IMR-90 (cell line): Measurements from ENCODE around the gene CLMP. TPM values are rescaled to one million over a fixed set of nuclear protein-coding genes. Genes with fewer than 3 reads are reported as not detected.

Source experiments
- ATAC-seq: fragments of 200-7000 bp; cut with Tn5 transposase; 2 replicates; pipeline ENCODE4 v1.9.1; 2020; ENCODE audit warnings: low read depth, mild to moderate bottlenecking, moderate library complexity
- BruUV-seq: library from RNA; stranded (reverse); fragments of 400-500 nt; replicated peaks from 2 replicates; lab custom pipeline; 2021; lab: Mats Ljungman, UMichigan
- CTCF ChIA-PET: fragments of 300-600 bp; formaldehyde crosslinking; extraction: SDS; loops from one replicate; lab custom pipeline; 2021; ENCODE audit warnings: antibody characterized with exemption; lab: Yijun Ruan, JAX
- POLR2A ChIA-PET: fragments of 300-600 bp; sonication (Branson Sonifier 250); formaldehyde crosslinking; loops from one replicate; lab custom pipeline; 2022; ENCODE audit warnings: antibody characterized with exemption; ENCODE audit not compliant: unreplicated experiment; lab: Charles Lee
- DNase-seq: peaks from one replicate; pipeline ENCODE4 v3.0.0; 2013
- H2AFZ ChIP-seq: replicated peaks from 2 replicates; pipeline ENCODE3; 2013; ENCODE audit warnings: low read length, mild to moderate bottlenecking; ENCODE audit not compliant: poor library complexity
- H2AK5ac ChIP-seq: 2 replicates; pipeline ENCODE4 v1.6.1; 2013; ENCODE audit warnings: low read depth, low read length, inconsistent platforms
- H2AK9ac ChIP-seq: replicated peaks from 2 replicates; pipeline ENCODE3; 2013; ENCODE audit warnings: mild to moderate bottlenecking, low read depth, low read length, moderate library complexity; ENCODE audit not compliant: poor library complexity
- H2BK120ac ChIP-seq: 2 replicates; pipeline ENCODE4 v1.6.1; 2013; ENCODE audit warnings: low read depth, low read length, inconsistent platforms
- H2BK15ac ChIP-seq: 3 replicates; pipeline ENCODE4 v1.6.1; 2013; ENCODE audit warnings: low read depth, low read length, inconsistent platforms
- H2BK20ac ChIP-seq: 2 replicates; pipeline ENCODE4 v1.6.1; 2013; ENCODE audit warnings: low read depth, mild to moderate bottlenecking, inconsistent platforms, low read length, moderate library complexity
- H2BK5ac ChIP-seq: 2 replicates; pipeline ENCODE4 v1.6.1; 2013; ENCODE audit warnings: mild to moderate bottlenecking, low read depth, low read length, inconsistent platforms; ENCODE audit not compliant: poor library complexity, severe bottlenecking
- H3K14ac ChIP-seq: replicated peaks from 2 replicates; pipeline ENCODE4 v1.6.1; 2013; ENCODE audit warnings: low read depth, low read length, inconsistent platforms
- H3K18ac ChIP-seq: 2 replicates; pipeline ENCODE4 v1.6.1; 2013; ENCODE audit warnings: low read depth, low read length, control low read depth
- H3K23ac ChIP-seq: 2 replicates; pipeline ENCODE4 v1.6.1; 2013; ENCODE audit warnings: low read depth, low read length, inconsistent platforms
- H3K27ac ChIP-seq: 2 replicates; pipeline ENCODE4 v1.5.1; 2013; ENCODE audit warnings: mild to moderate bottlenecking, control low read depth, low read length; ENCODE audit not compliant: insufficient read depth
- H3K27me3 ChIP-seq: 2 replicates; pipeline ENCODE4 v1.6.1; 2013; ENCODE audit warnings: low read length; ENCODE audit not compliant: control insufficient read depth, insufficient read depth
- H3K36me3 ChIP-seq: 2 replicates; pipeline ENCODE4 v1.6.1; 2013; ENCODE audit warnings: low read length, mixed read lengths; ENCODE audit not compliant: control insufficient read depth, insufficient read depth
- H3K4ac ChIP-seq: 2 replicates; pipeline ENCODE4 v1.6.1; 2013; ENCODE audit warnings: low read depth, low read length, inconsistent platforms
- H3K4me1 ChIP-seq: 2 replicates; pipeline ENCODE4 v1.6.1; 2013; ENCODE audit warnings: low read length, mixed read lengths; ENCODE audit not compliant: control insufficient read depth, insufficient read depth
- H3K4me2 ChIP-seq: 2 replicates; pipeline ENCODE4 v1.6.1; 2013; ENCODE audit warnings: low read depth, mild to moderate bottlenecking, control low read depth, low read length, moderate library complexity
- H3K4me3 ChIP-seq: 2 replicates; pipeline ENCODE4 v1.5.1; 2013; ENCODE audit warnings: low read depth, mild to moderate bottlenecking, control low read depth, low read length, moderate library complexity; ENCODE audit not compliant: insufficient read depth
- H3K56ac ChIP-seq: 2 replicates; pipeline ENCODE4 v1.6.1; 2013; ENCODE audit warnings: low read length, inconsistent platforms; ENCODE audit not compliant: insufficient read depth; ENCODE audit errors: extremely low read depth
- H3K79me1 ChIP-seq, 2 experiments: 2 replicates each; pipeline ENCODE4 v1.6.1; 2013; ENCODE audit warnings: low read length in 2 of 2, inconsistent platforms in 1 of 2, low read depth in 1 of 2
- H3K9ac ChIP-seq: 2 replicates; pipeline ENCODE4 v1.6.1; 2013; ENCODE audit warnings: low read depth, low read length, control low read depth
- H3K9me1 ChIP-seq: 2 replicates; pipeline ENCODE4 v1.6.1; 2013; ENCODE audit warnings: low read length, inconsistent platforms; ENCODE audit not compliant: insufficient read depth
- H3K9me3 ChIP-seq: 2 replicates; pipeline ENCODE4 v1.6.1; 2013; ENCODE audit warnings: low read length; ENCODE audit not compliant: control insufficient read depth, insufficient read depth
- H4K20me1 ChIP-seq: 2 replicates; pipeline ENCODE4 v1.6.1; 2013; ENCODE audit warnings: low read length, inconsistent platforms; ENCODE audit not compliant: insufficient read depth
- H4K5ac ChIP-seq: 2 replicates; pipeline ENCODE4 v1.6.1; 2013; ENCODE audit warnings: mild to moderate bottlenecking, low read depth, low read length, control low read depth
- H4K8ac ChIP-seq, 2 experiments: 2 replicates each; pipeline ENCODE4 v1.6.1; 2013; ENCODE audit warnings: low read depth in 2 of 2, low read length in 2 of 2, control low read depth in 1 of 2, inconsistent platforms in 1 of 2
- H4K91ac ChIP-seq: 2 replicates; pipeline ENCODE4 v1.6.1; 2013; ENCODE audit warnings: low read depth, low read length, inconsistent platforms; ENCODE audit not compliant: insufficient read depth
- CEBPB ChIP-seq: IDR thresholded peaks from 2 replicates; pipeline ENCODE4 v1.6.1; 2012; ENCODE audit warnings: low read depth, low read length, improper control_type of control experiment
- CHD1 ChIP-seq: IDR thresholded peaks from 2 replicates; pipeline ENCODE4 v1.6.1; 2012; ENCODE audit warnings: low read depth, low read length, improper control_type of control experiment
- FOS ChIP-seq: fragments of 150-350 bp; IDR thresholded peaks from 2 replicates; pipeline ENCODE4 v1.6.1; 2016; ENCODE audit warnings: low read depth, low read length
- MAFK ChIP-seq: IDR thresholded peaks from 2 replicates; pipeline ENCODE4 v1.6.1; 2012; ENCODE audit warnings: low read depth, low read length, improper control_type of control experiment
- MXI1 ChIP-seq: IDR thresholded peaks from 2 replicates; pipeline ENCODE4 v1.6.1; 2012; ENCODE audit warnings: low read depth, mild to moderate bottlenecking, low read length, moderate library complexity, borderline replicate concordance
- NFE2L2 ChIP-seq: fragments of 150-350 bp; IDR thresholded peaks from 2 replicates; pipeline ENCODE4 v1.6.1; 2016; ENCODE audit warnings: low read depth, mild to moderate bottlenecking, low read length
- POLR2A ChIP-seq: IDR thresholded peaks from 2 replicates; pipeline ENCODE4 v1.6.1; 2012; ENCODE audit warnings: mild to moderate bottlenecking, low read depth, low read length
- RCOR1 ChIP-seq: IDR thresholded peaks from 2 replicates; pipeline ENCODE4 v1.6.1; 2012; ENCODE audit warnings: mild to moderate bottlenecking, low read length, improper control_type of control experiment; ENCODE audit not compliant: insufficient replicate concordance
- WGBS, 2 experiments: methylation state at CpG; one replicate each; pipeline versions ENCODE4 v1.1.5 to v1.1.7; 2013; ENCODE audit warnings: missing lambda C conversion rate in 2 of 2; ENCODE audit not compliant: insufficient read length in 1 of 2; ENCODE audit errors: extremely low coverage in 2 of 2; 5-methylcytosine and 5-hydroxymethylcytosine counted together
- dilution Hi-C: fragments of 300-500 bp; cut with HindIII; formaldehyde crosslinking; loops from one replicate; pipeline ENCODE4 v1.14.3; 2018; ENCODE audit warnings: low sequenced_read_pairs; ENCODE audit not compliant: unreplicated experiment
- in situ Hi-C: fragments of 300-500 bp; cut with MboI; formaldehyde crosslinking; loops from 3 replicates; pipeline ENCODE4 v1.14.3; 2019; ENCODE audit warnings: low sequenced_read_pairs, inconsistent platforms, mixed read lengths
- intact Hi-C: fragments of 100-400 bp; cut with micrococcal nuclease; formaldehyde crosslinking; loops from 2 replicates; pipeline ENCODE4 v1.10.0; 2022
- polyA plus RNA-seq, 3 experiments: library from polyadenylated mRNA; depleted of rRNA; stranded (reverse); fragments of >200 nt; gene quantifications; 2 replicates each; pipeline ENCODE4 v1.2.3, GENCODE V29; 2012; ENCODE audit warnings: low replicate concordance in 1 of 3
- total RNA-seq: library from RNA; depleted of rRNA; stranded (reverse); fragments of >200 nt; gene quantifications from 2 replicates; pipeline ENCODE4 v1.2.3, GENCODE V29; 2012
- TF ChIP-seq, protein P1 (sequence below): conservative IDR thresholded peaks from 2 replicates; pipeline ENCODE4 v1.5.1; 2012; ENCODE audit warnings: mild to moderate bottlenecking, low read depth, low read length, improper control_type of control experiment
- TF ChIP-seq, protein P2 (sequence below): fragments of 150-350 bp; IDR thresholded peaks from 2 replicates; pipeline ENCODE4 v1.6.1; 2017; ENCODE audit warnings: mild to moderate bottlenecking, antibody characterized with exemption, low read length, low read depth

The CLMP gene
- total and polyA plus RNA-seq, 2 of the 4 experiments (the other 2 are of a cell fraction) = 54.7 to 95.7 TPM

DNA sequence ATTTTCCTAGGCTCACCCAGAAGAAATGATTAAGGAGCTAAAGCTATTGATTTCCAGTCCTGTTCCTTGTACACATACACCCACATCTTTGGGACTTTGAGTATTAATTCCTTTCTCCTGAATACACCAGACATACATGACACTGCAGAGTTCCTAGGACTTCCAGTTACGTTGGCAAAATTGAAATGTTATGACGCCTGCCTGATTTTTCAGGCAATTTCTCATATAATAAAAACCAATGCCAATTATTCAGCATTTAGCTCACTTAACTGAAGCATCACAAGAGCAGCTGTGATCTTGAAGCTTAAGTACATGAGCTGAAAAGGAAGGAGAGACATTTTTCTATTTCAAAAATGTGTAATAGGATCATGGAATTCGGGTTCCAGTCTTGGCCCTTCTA is 4.5 kb downstream of the CLMP start (continued):
- TF ChIP-seq MXI1 = no peak

DNA sequence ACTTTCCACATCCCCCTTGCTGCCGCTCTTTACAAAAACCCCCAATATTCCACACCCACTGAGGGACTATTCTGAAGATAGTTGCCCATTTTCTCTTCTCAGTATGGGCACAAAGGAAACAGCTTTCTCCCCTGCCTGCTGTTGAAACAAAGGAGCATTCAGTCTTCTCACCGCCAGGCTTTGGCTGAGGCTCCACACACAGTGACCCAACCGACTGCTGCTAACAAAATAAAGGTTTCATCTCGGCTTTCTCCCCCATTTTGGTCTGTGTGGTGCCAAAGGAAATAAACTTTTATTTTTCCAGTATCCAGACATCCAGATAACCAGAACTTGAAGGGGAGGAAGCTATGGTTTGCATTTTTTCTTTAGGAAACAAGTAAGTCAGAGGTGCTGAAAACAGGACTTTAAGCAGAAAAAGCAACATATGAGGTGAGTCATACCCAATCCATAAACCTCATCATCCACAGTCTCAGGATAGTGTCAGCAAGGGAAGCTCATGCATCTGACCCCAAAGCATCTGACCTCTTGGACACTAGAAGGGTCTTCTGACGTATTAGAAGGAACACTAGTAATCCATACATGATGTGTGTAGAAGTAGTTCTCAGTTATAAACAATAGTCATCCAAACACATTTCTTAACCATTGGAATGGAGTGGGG is 6.4 kb downstream of the CLMP start:
- H3K36me3 ChIP-seq = peaks cover 51% of the 10 kb centered on the region
- peak overlapping the region; percentile 66 for H3K14ac ChIP-seq
- peak overlapping the region; percentile 89 for H2BK20ac ChIP-seq
- ATAC-seq = peak; percentile 75
- H3K9ac ChIP-seq = peak overlapping the region; percentile 83
- peak; percentile 99 for DNase-seq
- peaks cover 39% of the 10 kb centered on the region for H4K20me1 ChIP-seq
- dilution Hi-C loops (no loop called here), intact Hi-C loops (loop anchor here (1.0 kb wide), 1 partner anchor 14 kb away; no protein-coding TSS in a partner anchor), in situ Hi-C loops (loop anchor here (25.0 kb wide), 2 partner anchors 501 to 1001 kb away; no protein-coding TSS in a partner anchor)
- POLR2A ChIA-PET = interaction anchor here (0.7 kb wide), 1 partner anchor 10 kb away, joined by 3 read pairs; no protein-coding TSS in a partner anchor
- H3K4me1 ChIP-seq = peaks cover 42% of the 10 kb centered on the region
- no TSS peak for BruUV-seq
- peaks cover 43% of the 10 kb centered on the region for H3K9me1 ChIP-seq
- CTCF ChIA-PET = interaction anchor here (0.8 to 2.0 kb wide), 7 partner anchors 14 to 77 kb away, joined by 3 to 8 read pairs (median 4); no protein-coding TSS in a partner anchor
- peak overlapping the region; percentile 89 for H2AK9ac ChIP-seq
- H2BK15ac ChIP-seq = peak overlapping the region; percentile 87; the same call in 2 of the 3 replicates
- peak overlapping the region; percentile 87 to 93; a peak in 3 of 4 replicates for H4K8ac ChIP-seq
- H2BK120ac ChIP-seq = peak overlapping the region; percentile 86
- peaks cover 12 to 81% of the 10 kb centered on the region in 2 experiments; a peak in 3 of 4 replicates for H3K79me1 ChIP-seq
- H3K18ac ChIP-seq = peak overlapping the region; percentile 90
- H3K4ac ChIP-seq = peak overlapping the region; percentile 82
- H3K27me3 ChIP-seq = no peaks in the 10 kb centered on the region
- peak overlapping the region; percentile 78 for H2BK5ac ChIP-seq
- no peaks in the 10 kb centered on the region for H3K9me3 ChIP-seq
- peak overlapping the region; percentile 75 for H3K4me2 ChIP-seq
- peak overlapping the region; percentile 91 for H4K91ac ChIP-seq
- peak overlapping the region; percentile 95 for H2AK5ac ChIP-seq
- peak overlapping the region; percentile 94 for H3K23ac ChIP-seq
- H3K27ac ChIP-seq = peak overlapping the region; percentile 97
- peak overlapping the region; percentile 8; the same call in 1 of the 2 replicates for H3K4me3 ChIP-seq
- TF ChIP-seq POLR2A = no peak; the same call in 1 of the 2 replicates
- TF ChIP-seq MAFK = peak; percentile 7; the same call in 1 of the 2 replicates
- TF ChIP-seq, protein P1, sequence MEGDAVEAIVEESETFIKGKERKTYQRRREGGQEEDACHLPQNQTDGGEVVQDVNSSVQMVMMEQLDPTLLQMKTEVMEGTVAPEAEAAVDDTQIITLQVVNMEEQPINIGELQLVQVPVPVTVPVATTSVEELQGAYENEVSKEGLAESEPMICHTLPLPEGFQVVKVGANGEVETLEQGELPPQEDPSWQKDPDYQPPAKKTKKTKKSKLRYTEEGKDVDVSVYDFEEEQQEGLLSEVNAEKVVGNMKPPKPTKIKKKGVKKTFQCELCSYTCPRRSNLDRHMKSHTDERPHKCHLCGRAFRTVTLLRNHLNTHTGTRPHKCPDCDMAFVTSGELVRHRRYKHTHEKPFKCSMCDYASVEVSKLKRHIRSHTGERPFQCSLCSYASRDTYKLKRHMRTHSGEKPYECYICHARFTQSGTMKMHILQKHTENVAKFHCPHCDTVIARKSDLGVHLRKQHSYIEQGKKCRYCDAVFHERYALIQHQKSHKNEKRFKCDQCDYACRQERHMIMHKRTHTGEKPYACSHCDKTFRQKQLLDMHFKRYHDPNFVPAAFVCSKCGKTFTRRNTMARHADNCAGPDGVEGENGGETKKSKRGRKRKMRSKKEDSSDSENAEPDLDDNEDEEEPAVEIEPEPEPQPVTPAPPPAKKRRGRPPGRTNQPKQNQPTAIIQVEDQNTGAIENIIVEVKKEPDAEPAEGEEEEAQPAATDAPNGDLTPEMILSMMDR = no peak
- TF ChIP-seq RCOR1 = peak; percentile 27
- TF ChIP-seq NFE2L2 = no peak; the same call in 1 of the 2 replicates
- peak; percentile 65 for TF ChIP-seq CEBPB
- TF ChIP-seq, protein P2, sequence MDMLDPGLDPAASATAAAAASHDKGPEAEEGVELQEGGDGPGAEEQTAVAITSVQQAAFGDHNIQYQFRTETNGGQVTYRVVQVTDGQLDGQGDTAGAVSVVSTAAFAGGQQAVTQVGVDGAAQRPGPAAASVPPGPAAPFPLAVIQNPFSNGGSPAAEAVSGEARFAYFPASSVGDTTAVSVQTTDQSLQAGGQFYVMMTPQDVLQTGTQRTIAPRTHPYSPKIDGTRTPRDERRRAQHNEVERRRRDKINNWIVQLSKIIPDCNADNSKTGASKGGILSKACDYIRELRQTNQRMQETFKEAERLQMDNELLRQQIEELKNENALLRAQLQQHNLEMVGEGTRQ = no peak
- peak; percentile 96 for TF ChIP-seq FOS
- 0 out of 2 replicates have a peak, but pooled peaks have one; percentile 34 for TF ChIP-seq CHD1
- WGBS, 2 experiments = 57% methylated on average over 1 of the region's 5 CpGs; no CpG with 5 or more reads in 1 of the 2 experiments
- H3K56ac ChIP-seq = peak overlapping the region; percentile 91
- H2AFZ ChIP-seq = peak overlapping the region; percentile 38
- H4K5ac ChIP-seq = peak overlapping the region; percentile 95
